ENCODE data around the gene DLGAP4. TPM values are rescaled to one million over a fixed set of nuclear protein-coding genes. Genes with fewer than 3 reads are reported as not detected.

DLGAP4 gene
- total RNA-seq, 1 donor = 18.1 TPM

DNA sequence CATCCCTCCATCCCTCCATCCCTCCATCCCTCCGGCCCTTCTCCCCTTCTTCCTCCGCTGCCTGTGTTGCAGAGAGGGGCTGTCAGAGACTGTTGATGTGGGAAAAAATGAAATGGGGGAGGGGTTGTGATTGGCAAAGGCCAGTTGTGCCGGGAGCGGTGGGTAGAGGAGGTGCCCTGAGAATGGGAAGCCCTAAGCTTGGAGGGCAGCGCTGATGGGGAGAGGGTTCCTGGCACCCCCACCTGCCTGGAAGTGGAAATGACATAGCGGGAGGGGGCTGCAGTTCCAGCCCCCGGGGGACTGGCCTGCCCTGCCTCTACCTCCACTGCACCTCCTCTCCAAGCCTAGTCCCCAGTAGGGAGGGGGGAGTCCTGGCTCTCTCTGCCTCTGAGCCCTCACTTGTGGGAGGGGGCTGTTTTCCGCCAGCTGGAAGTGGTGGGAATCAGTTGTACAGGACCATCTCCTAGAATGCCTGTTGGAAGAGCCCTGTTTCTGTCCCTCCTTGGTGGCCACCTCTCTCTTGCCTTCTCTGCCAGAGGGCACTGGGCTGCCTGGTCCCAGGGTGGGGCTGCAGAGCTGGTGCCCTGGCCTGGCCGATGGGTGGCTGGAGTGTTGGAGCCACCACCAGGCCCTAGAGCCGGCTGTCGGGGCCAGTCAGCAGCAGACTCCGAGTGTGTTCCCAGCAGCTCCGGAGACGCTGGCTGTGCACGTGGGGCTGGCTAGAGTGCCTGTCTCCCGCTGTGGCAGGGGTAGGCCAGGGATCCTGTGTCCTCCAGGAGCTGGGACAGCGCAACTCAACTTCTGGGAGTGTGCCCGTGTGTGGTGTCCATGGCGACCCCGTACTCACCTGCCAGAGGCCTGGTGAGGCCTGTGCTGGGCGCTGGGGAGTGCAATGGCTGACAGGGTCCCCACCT is 1.5 kb downstream of the DLGAP4 start:
- Histone ChIP-seq H3K27me3 (ENCODE audit: insufficient read depth, low read length) (peaks cover 72% of the 10 kb centered on the region), H3K79me2 (ENCODE audit: insufficient read depth, low read length) (no peaks in the 10 kb centered on the region), H3K4me2 (ENCODE audit: insufficient read depth, low read length) (no peak overlapping the region), H2AFZ (ENCODE audit: low read length) (no peak overlapping the region), H3K4me1 (ENCODE audit: insufficient read depth, low read length) (no peaks in the 10 kb centered on the region), H3K27ac (ENCODE audit: low read depth, low read length) (no peak overlapping the region), H3K36me3 (ENCODE audit: insufficient read depth, low read length) (no peaks in the 10 kb centered on the region), H3K4me3 (ENCODE audit: insufficient read depth, low read length) (no peak overlapping the region), H3K9me3 (ENCODE audit: low read depth, low read length) (no peaks in the 10 kb centered on the region), H4K20me1 (ENCODE audit: insufficient read depth, low read length) (no peaks in the 10 kb centered on the region)
- TF ChIP-seq CTCF (IDR thresholded peaks at IDR 0.05; ENCODE audit: extremely low read depth, low read depth, low read length) = no peak
- peak; percentile 66 for DNase-seq (ENCODE audit: insufficient read length, low spot score, missing footprints)

- Histone ChIP-seq H3K27me3 (ENCODE audit: insufficient read depth, low read length) (peaks cover 69% of the 10 kb centered on the region), H3K4me1 (ENCODE audit: insufficient read depth, low read length) (no peaks in the 10 kb centered on the region), H3K4me2 (ENCODE audit: insufficient read depth, low read length) (no peak overlapping the region), H3K4me3 (ENCODE audit: insufficient read depth, low read length) (no peak overlapping the region), H3K79me2 (ENCODE audit: insufficient read depth, low read length) (no peaks in the 10 kb centered on the region), H4K20me1 (ENCODE audit: insufficient read depth, low read length) (no peaks in the 10 kb centered on the region), H2AFZ (ENCODE audit: low read length) (no peak overlapping the region), H3K9me3 (ENCODE audit: low read depth, low read length) (no peaks in the 10 kb centered on the region), H3K36me3 (ENCODE audit: insufficient read depth, low read length) (no peaks in the 10 kb centered on the region), H3K27ac (ENCODE audit: low read depth, low read length) (no peak overlapping the region)
- DNase-seq (ENCODE audit: insufficient read length, low spot score, missing footprints) = peak; percentile 90
- no peak for TF ChIP-seq CTCF (IDR thresholded peaks at IDR 0.05; ENCODE audit: extremely low read depth, low read depth, low read length)
These were observed 2.2 kb downstream of the DLGAP4 start for GRCh38 chr20:36308353-36308752.

DNA sequence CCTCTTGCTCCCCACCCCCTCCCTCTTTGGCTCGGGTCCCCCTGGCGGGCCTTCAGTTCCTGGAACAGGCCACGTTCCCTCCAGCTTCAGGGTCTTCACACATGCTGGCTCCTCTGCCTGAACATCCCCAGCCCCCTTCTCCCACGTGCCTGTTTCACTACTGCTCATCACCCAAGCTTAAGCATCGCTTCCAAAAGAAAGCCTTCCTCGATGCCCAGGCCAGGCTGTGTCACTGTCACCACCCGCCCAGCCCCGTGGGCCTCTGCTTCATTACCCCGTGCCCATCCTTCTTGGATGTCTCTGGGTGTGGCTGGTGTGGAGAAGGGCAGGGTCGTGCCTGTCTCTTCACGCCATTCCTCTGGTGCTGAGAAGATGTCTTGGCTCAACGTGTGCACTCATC is 2.8 kb downstream of the DLGAP4 start:
- H3K4me2 ChIP-seq (ENCODE audit: insufficient read depth, low read length) = no peak overlapping the region
- peaks cover 63% of the 10 kb centered on the region for H3K27me3 ChIP-seq (ENCODE audit: insufficient read depth, low read length)
- no peaks in the 10 kb centered on the region for H3K79me2 ChIP-seq (ENCODE audit: insufficient read depth, low read length)
- no peak overlapping the region for H3K4me3 ChIP-seq (ENCODE audit: insufficient read depth, low read length)
- no peaks in the 10 kb centered on the region for H3K4me1 ChIP-seq (ENCODE audit: insufficient read depth, low read length)
- DNase-seq (ENCODE audit: insufficient read length, low spot score, missing footprints) = peak; percentile 38
- no peaks in the 10 kb centered on the region for H3K9me3 ChIP-seq (ENCODE audit: low read depth, low read length)
- no peaks in the 10 kb centered on the region for H4K20me1 ChIP-seq (ENCODE audit: insufficient read depth, low read length)
- no peak for TF ChIP-seq CTCF (IDR thresholded peaks at IDR 0.05; ENCODE audit: extremely low read depth, low read depth, low read length)
- H3K27ac ChIP-seq (ENCODE audit: low read depth, low read length) = no peak overlapping the region
- no peaks in the 10 kb centered on the region for H3K36me3 ChIP-seq (ENCODE audit: insufficient read depth, low read length)
- H2AFZ ChIP-seq (ENCODE audit: low read length) = no peak overlapping the region

DNA sequence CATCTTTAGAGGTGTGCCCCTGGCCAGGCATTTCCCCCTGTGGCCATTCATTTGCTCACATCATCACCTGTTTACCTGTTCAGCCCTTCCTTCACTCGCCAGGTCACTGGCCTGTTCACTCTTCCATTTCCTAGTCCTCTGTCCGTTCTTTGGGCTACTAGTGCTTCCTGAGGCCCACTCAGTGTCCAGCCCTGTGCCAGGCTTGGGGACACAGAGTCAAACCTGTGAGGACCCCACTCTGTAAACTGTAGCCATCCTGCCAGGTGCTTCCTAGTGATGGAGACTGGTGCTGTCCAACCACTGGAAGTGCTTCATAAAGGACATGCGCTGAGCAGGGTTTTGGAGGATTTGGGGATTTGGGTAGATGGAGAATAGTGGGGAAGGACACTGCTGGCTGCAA is 3.5 kb downstream of the DLGAP4 start:
- H3K4me3 ChIP-seq (ENCODE audit: insufficient read depth, low read length) = no peak overlapping the region
- H3K9me3 ChIP-seq (ENCODE audit: low read depth, low read length) = no peaks in the 10 kb centered on the region
- peaks cover 56% of the 10 kb centered on the region for H3K27me3 ChIP-seq (ENCODE audit: insufficient read depth, low read length)
- H4K20me1 ChIP-seq (ENCODE audit: insufficient read depth, low read length) = no peaks in the 10 kb centered on the region
- H2AFZ ChIP-seq (ENCODE audit: low read length) = no peak overlapping the region
- H3K36me3 ChIP-seq (ENCODE audit: insufficient read depth, low read length) = no peaks in the 10 kb centered on the region
- TF ChIP-seq CTCF (IDR thresholded peaks at IDR 0.05; ENCODE audit: extremely low read depth, low read depth, low read length) = no peak
- H3K4me1 ChIP-seq (ENCODE audit: insufficient read depth, low read length) = no peaks in the 10 kb centered on the region
- no peak for DNase-seq (ENCODE audit: insufficient read length, low spot score, missing footprints)
- no peak overlapping the region for H3K4me2 ChIP-seq (ENCODE audit: insufficient read depth, low read length)
- H3K79me2 ChIP-seq (ENCODE audit: insufficient read depth, low read length) = no peaks in the 10 kb centered on the region
- H3K27ac ChIP-seq (ENCODE audit: low read depth, low read length) = no peak overlapping the region

Data from osteoblast (primary cell).